ENCODE measurements around the gene ACACB.

ACACB gene

GRCh38 chr12:109174468-109174867, 58.1 kb downstream of the ACACB start:
- no peak for DNase-seq (ENCODE audit: low spot score)

GRCh38 chr12:109178532-109178931, 62.1 kb downstream of the ACACB start:
- no peak for DNase-seq (ENCODE audit: low spot score)

- no peak for DNase-seq (ENCODE audit: low spot score)
These were observed 63.5 kb downstream of the ACACB start for GRCh38 chr12:109179927-109180326.

- DNase-seq (ENCODE audit: low spot score), result no peak
These were observed 65.9 kb downstream of the ACACB start for GRCh38 chr12:109182041-109182839.

- DNase-seq (ENCODE audit: low spot score), result no peak
These were observed 69.1 kb downstream of the ACACB start for GRCh38 chr12:109185441-109185840.

- DNase-seq (ENCODE audit: low spot score), result no peak
These were observed 70.7 kb downstream of the ACACB start for GRCh38 chr12:109186993-109187653.

GRCh38 chr12:109188108-109188712, 71.8 kb downstream of the ACACB start:
- no peak for DNase-seq (ENCODE audit: low spot score)

- DNase-seq (ENCODE audit: low spot score), result no peak
These were observed 72.9 kb downstream of the ACACB start for GRCh38 chr12:109189291-109189690.

- no peak for DNase-seq (ENCODE audit: low spot score)
These were observed 75.3 kb downstream of the ACACB start for GRCh38 chr12:109191621-109192250.

- DNase-seq (ENCODE audit: low spot score), result no peak
These were observed 76.0 kb downstream of the ACACB start for GRCh38 chr12:109192358-109192757.

- DNase-seq (ENCODE audit: low spot score), result no peak
These were observed 77.5 kb downstream of the ACACB start for GRCh38 chr12:109193896-109194295.

- no peak for DNase-seq (ENCODE audit: low spot score)
These were observed 79.9 kb downstream of the ACACB start for GRCh38 chr12:109196332-109196731.

GRCh38 chr12:109197327-109197726, 80.9 kb downstream of the ACACB start:
- DNase-seq (ENCODE audit: low spot score), result no peak

- DNase-seq (ENCODE audit: low spot score), result no peak
These were observed 82.9 kb downstream of the ACACB start for GRCh38 chr12:109199324-109199723.

GRCh38 chr12:109200825-109201495, 84.6 kb downstream of the ACACB start:
- no peak for DNase-seq (ENCODE audit: low spot score)

- DNase-seq (ENCODE audit: low spot score), result no peak
These were observed 85.1 kb downstream of the ACACB start for GRCh38 chr12:109201496-109201885.

- no peak for DNase-seq (ENCODE audit: low spot score)
These were observed 86.4 kb downstream of the ACACB start for GRCh38 chr12:109202770-109203169.

- DNase-seq (ENCODE audit: low spot score), result no peak
These were observed 87.1 kb downstream of the ACACB start for GRCh38 chr12:109203480-109203879.

GRCh38 chr12:109209082-109209481, 92.7 kb downstream of the ACACB start:
- DNase-seq (ENCODE audit: low spot score), result no peak

- DNase-seq (ENCODE audit: low spot score), result no peak
These were observed 96.2 kb downstream of the ACACB start for GRCh38 chr12:109212460-109213115.

GRCh38 chr12:109214131-109214530, 97.7 kb downstream of the ACACB start:
- no peak for DNase-seq (ENCODE audit: low spot score)

GRCh38 chr12:109218996-109219395, 102.6 kb downstream of the ACACB start:
- no peak for DNase-seq (ENCODE audit: low spot score)
